Measurements from ENCODE around the gene TRMO. TPM values are rescaled to one million over a fixed set of nuclear protein-coding genes. Genes with fewer than 3 reads are reported as not detected.

TRMO gene
- total RNA-seq, 2 donors from 2014 or later, result 44.8 to 45.2 TPM

GRCh38 chr9:97860451-97861147 lies 61.7 kb downstream of the TRMO start:
- no peaks in the 10 kb centered on the region for H3K36me3 ChIP-seq
- H3K27me3 ChIP-seq (replicated peaks; ENCODE audit: insufficient read depth), result peaks cover 20% of the 10 kb centered on the region
- no peaks in the 10 kb centered on the region for H3K4me1 ChIP-seq (replicated peaks)
- H3K9me3 ChIP-seq, result no peaks in the 10 kb centered on the region
- no peak for DNase-seq (ENCODE audit: low spot score)
- no peak overlapping the region for H3K4me3 ChIP-seq
- H3K27ac ChIP-seq, result no peak overlapping the region
- TF ChIP-seq POLR2A (IDR thresholded peaks at IDR 0.05) (no peak), POLR2AphosphoS5 (IDR thresholded peaks at IDR 0.05) (no peak), CTCF (IDR thresholded peaks at IDR 0.05) (no peak)
- 67% methylated on average over 10 of the region's 10 CpGs for WGBS
- intact Hi-C loops (cut with DNase I), result no loop called here

GRCh38 chr9:97859346-97859745 lies 63.0 kb downstream of the TRMO start:
- 63% methylated on average over 2 of the region's 2 CpGs for WGBS
- H3K27me3 ChIP-seq (replicated peaks; ENCODE audit: insufficient read depth), result peaks cover 32% of the 10 kb centered on the region
- H3K9me3 ChIP-seq, result no peaks in the 10 kb centered on the region
- H3K4me1 ChIP-seq (replicated peaks), result no peaks in the 10 kb centered on the region
- no peak overlapping the region for H3K27ac ChIP-seq
- TF ChIP-seq POLR2AphosphoS5 (IDR thresholded peaks at IDR 0.05) (no peak), CTCF (IDR thresholded peaks at IDR 0.05) (no peak)
- intact Hi-C loops (cut with DNase I), result no loop called here
- H3K36me3 ChIP-seq, result no peaks in the 10 kb centered on the region
- H3K4me3 ChIP-seq, result no peak overlapping the region
- DNase-seq (ENCODE audit: low spot score), result no peak

- intact Hi-C loops (cut with DNase I), result no loop called here
- TF ChIP-seq POLR2A (IDR thresholded peaks at IDR 0.05), result no peak
- TF ChIP-seq CTCF (IDR thresholded peaks at IDR 0.05), result no peak
- TF ChIP-seq POLR2AphosphoS5 (IDR thresholded peaks at IDR 0.05), result no peak
- H3K4me1 ChIP-seq (replicated peaks), result no peaks in the 10 kb centered on the region
- DNase-seq (ENCODE audit: low spot score), result no peak
- H3K4me3 ChIP-seq, result no peak overlapping the region
- H3K27ac ChIP-seq, result no peak overlapping the region
- H3K27me3 ChIP-seq (replicated peaks; ENCODE audit: insufficient read depth), result peaks cover 34% of the 10 kb centered on the region
- no peaks in the 10 kb centered on the region for H3K36me3 ChIP-seq
- H3K9me3 ChIP-seq, result no peaks in the 10 kb centered on the region
- WGBS, result 58% methylated on average over 1 of the region's 1 CpG
Observed at GRCh38 chr9:97858826-97859225, 63.5 kb downstream of the TRMO start.

- no peak overlapping the region for H3K27ac ChIP-seq
- intact Hi-C loops (cut with DNase I), result no loop called here
- no peak for TF ChIP-seq POLR2AphosphoS5 (IDR thresholded peaks at IDR 0.05)
- TF ChIP-seq CTCF (IDR thresholded peaks at IDR 0.05), result no peak
- TF ChIP-seq POLR2A (IDR thresholded peaks at IDR 0.05), result no peak
- H3K27me3 ChIP-seq (replicated peaks; ENCODE audit: insufficient read depth), result peaks cover 38% of the 10 kb centered on the region
- peaks cover 3% of the 10 kb centered on the region for H3K4me1 ChIP-seq (replicated peaks)
- WGBS, result 28% methylated on average over 6 of the region's 6 CpGs
- no peaks in the 10 kb centered on the region for H3K9me3 ChIP-seq
- H3K4me3 ChIP-seq, result no peak overlapping the region
- H3K36me3 ChIP-seq, result no peaks in the 10 kb centered on the region
- DNase-seq (ENCODE audit: low spot score), result no peak
Observed at GRCh38 chr9:97858393-97858713, 63.9 kb downstream of the TRMO start.

- H3K27ac ChIP-seq, result no peak overlapping the region
- peaks cover 44% of the 10 kb centered on the region for H3K27me3 ChIP-seq (replicated peaks; ENCODE audit: insufficient read depth)
- peaks cover 8% of the 10 kb centered on the region for H3K4me1 ChIP-seq (replicated peaks)
- WGBS, result 15% methylated on average over 54 of the region's 54 CpGs
- no peaks in the 10 kb centered on the region for H3K36me3 ChIP-seq
- H3K4me3 ChIP-seq, result no peak overlapping the region
- no peaks in the 10 kb centered on the region for H3K9me3 ChIP-seq
- intact Hi-C loops (cut with DNase I), result no loop called here
- TF ChIP-seq CTCF (IDR thresholded peaks at IDR 0.05), result no peak
- no peak for TF ChIP-seq POLR2AphosphoS5 (IDR thresholded peaks at IDR 0.05)
- TF ChIP-seq POLR2A (IDR thresholded peaks at IDR 0.05), result no peak
- DNase-seq (ENCODE audit: low spot score), result no peak
Observed at GRCh38 chr9:97857606-97858392, 64.5 kb downstream of the TRMO start.
